HEK293 (cell line): ENCODE data around the gene RPS15.

ENCODE experiments used
- BCL11A ChIP-seq: fragments of 450-650 bp; formaldehyde crosslinking; IDR thresholded peaks from 2 replicates; pipeline ENCODE4 v1.5.1; 2016; ENCODE audit warnings: low read depth, missing biosample characterization, missing genetic modification characterization
- GLI2 ChIP-seq: fragments of 450-650 bp; formaldehyde crosslinking; IDR thresholded peaks from 2 replicates; pipeline ENCODE4; 2017; ENCODE audit warnings: missing biosample characterization, missing genetic modification characterization, low read depth, borderline replicate concordance
- KLF1 ChIP-seq: fragments of 450-650 bp; formaldehyde crosslinking; IDR thresholded peaks from 2 replicates; pipeline ENCODE4 v1.5.1; 2016; ENCODE audit warnings: missing biosample characterization, missing genetic modification characterization
- PBX3 ChIP-seq: sonication (generic); formaldehyde crosslinking; IDR thresholded peaks from 2 replicates; pipeline ENCODE4 v1.8.1; 2022; ENCODE audit warnings: mild to moderate bottlenecking, moderate library complexity, missing genetic modification reagents
- PRDM4 ChIP-seq: fragments of 450-650 bp; formaldehyde crosslinking; IDR thresholded peaks from 2 replicates; pipeline ENCODE4 v1.5.1; 2017; ENCODE audit warnings: missing biosample characterization, missing genetic modification characterization
- REPIN1 ChIP-seq: fragments of 450-650 bp; formaldehyde crosslinking; IDR thresholded peaks from 2 replicates; pipeline ENCODE4 v1.5.1; 2017; ENCODE audit warnings: missing biosample characterization, missing genetic modification characterization, low read depth
- ZBTB17 ChIP-seq: fragments of 450-650 bp; formaldehyde crosslinking; IDR thresholded peaks from 2 replicates; pipeline ENCODE4 v1.5.1; 2016; ENCODE audit warnings: missing biosample characterization, missing genetic modification characterization
- ZBTB48 ChIP-seq: fragments of 450-650 bp; formaldehyde crosslinking; IDR thresholded peaks from 2 replicates; pipeline ENCODE4 v1.5.1; 2016; ENCODE audit warnings: missing biosample characterization, missing genetic modification characterization
- ZFP69B ChIP-seq: fragments of 450-650 bp; formaldehyde crosslinking; IDR thresholded peaks from 2 replicates; pipeline ENCODE4 v1.5.1; 2016; ENCODE audit warnings: missing biosample characterization, missing genetic modification characterization
- ZNF146 ChIP-seq: fragments of 450-650 bp; formaldehyde crosslinking; IDR thresholded peaks from 2 replicates; pipeline ENCODE4 v1.5.1; 2016; ENCODE audit warnings: missing biosample characterization, missing genetic modification characterization
- ZNF248 ChIP-seq: fragments of 450-650 bp; formaldehyde crosslinking; IDR thresholded peaks from 2 replicates; pipeline ENCODE4 v1.5.1; 2017; ENCODE audit warnings: missing biosample characterization, missing genetic modification characterization
- ZNF366 ChIP-seq: fragments of 450-650 bp; formaldehyde crosslinking; conservative IDR thresholded peaks from 2 replicates; pipeline ENCODE4 v1.5.1; 2016; ENCODE audit warnings: missing biosample characterization, missing genetic modification characterization
- ZNF549 ChIP-seq: fragments of 450-650 bp; IDR thresholded peaks from 2 replicates; pipeline ENCODE4 v1.5.1; 2018; ENCODE audit warnings: missing biosample characterization, missing genetic modification characterization, mild to moderate bottlenecking, inconsistent platforms, moderate library complexity
- ZNF621 ChIP-seq: fragments of 450-650 bp; formaldehyde crosslinking; IDR thresholded peaks from 2 replicates; pipeline ENCODE4 v1.5.1; 2017; ENCODE audit warnings: missing biosample characterization, missing genetic modification characterization
- ZNF692 ChIP-seq: fragments of 450-650 bp; formaldehyde crosslinking; IDR thresholded peaks from 2 replicates; pipeline ENCODE4 v1.5.1; 2016; ENCODE audit warnings: missing biosample characterization, missing genetic modification characterization
- ZNF792 ChIP-seq: fragments of 450-650 bp; formaldehyde crosslinking; IDR thresholded peaks from 2 replicates; pipeline ENCODE4 v1.5.1; 2016; ENCODE audit warnings: missing biosample characterization, missing genetic modification characterization
- TF ChIP-seq, protein P1 (sequence below): fragments of 450-650 bp; formaldehyde crosslinking; IDR thresholded peaks from 2 replicates; pipeline ENCODE4 v1.5.1; 2016; ENCODE audit warnings: missing biosample characterization, missing genetic modification characterization
- TF ChIP-seq, protein P2 (sequence below): fragments of 450-650 bp; formaldehyde crosslinking; IDR thresholded peaks from 2 replicates; pipeline ENCODE4 v1.5.1; 2016; ENCODE audit warnings: missing biosample characterization, missing genetic modification characterization, borderline replicate concordance
- TF ChIP-seq, protein P3 (sequence below): fragments of 450-650 bp; formaldehyde crosslinking; IDR thresholded peaks from 2 replicates; pipeline ENCODE4 v1.5.1; 2017; ENCODE audit warnings: missing biosample characterization, missing genetic modification characterization
- TF ChIP-seq, protein P4 (sequence below): fragments of 450-650 bp; formaldehyde crosslinking; IDR thresholded peaks from 2 replicates; pipeline ENCODE4 v1.5.1; 2016; ENCODE audit warnings: missing biosample characterization, missing genetic modification characterization
- TF ChIP-seq, protein P5 (sequence below): fragments of 450-650 bp; formaldehyde crosslinking; IDR thresholded peaks from 2 replicates; pipeline ENCODE4 v1.5.1; 2016; ENCODE audit warnings: missing biosample characterization, missing genetic modification characterization

RPS15 gene

GRCh38 chr19:1438035-1438932 is at the start of gene RPS15 (continued):
- TF ChIP-seq ZNF549 (tag by site-specific recombination), result no peak
- TF ChIP-seq, protein P1, sequence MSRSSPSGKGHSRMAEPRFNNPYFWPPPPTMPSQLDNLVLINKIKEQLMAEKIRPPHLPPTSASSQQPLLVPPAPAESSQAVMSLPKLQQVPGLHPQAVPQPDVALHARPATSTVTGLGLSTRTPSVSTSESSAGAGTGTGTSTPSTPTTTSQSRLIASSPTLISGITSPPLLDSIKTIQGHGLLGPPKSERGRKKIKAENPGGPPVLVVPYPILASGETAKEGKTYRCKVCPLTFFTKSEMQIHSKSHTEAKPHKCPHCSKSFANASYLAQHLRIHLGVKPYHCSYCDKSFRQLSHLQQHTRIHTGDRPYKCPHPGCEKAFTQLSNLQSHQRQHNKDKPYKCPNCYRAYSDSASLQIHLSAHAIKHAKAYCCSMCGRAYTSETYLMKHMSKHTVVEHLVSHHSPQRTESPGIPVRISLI (tag by site-specific recombination), result no peak
- TF ChIP-seq, protein P2, sequence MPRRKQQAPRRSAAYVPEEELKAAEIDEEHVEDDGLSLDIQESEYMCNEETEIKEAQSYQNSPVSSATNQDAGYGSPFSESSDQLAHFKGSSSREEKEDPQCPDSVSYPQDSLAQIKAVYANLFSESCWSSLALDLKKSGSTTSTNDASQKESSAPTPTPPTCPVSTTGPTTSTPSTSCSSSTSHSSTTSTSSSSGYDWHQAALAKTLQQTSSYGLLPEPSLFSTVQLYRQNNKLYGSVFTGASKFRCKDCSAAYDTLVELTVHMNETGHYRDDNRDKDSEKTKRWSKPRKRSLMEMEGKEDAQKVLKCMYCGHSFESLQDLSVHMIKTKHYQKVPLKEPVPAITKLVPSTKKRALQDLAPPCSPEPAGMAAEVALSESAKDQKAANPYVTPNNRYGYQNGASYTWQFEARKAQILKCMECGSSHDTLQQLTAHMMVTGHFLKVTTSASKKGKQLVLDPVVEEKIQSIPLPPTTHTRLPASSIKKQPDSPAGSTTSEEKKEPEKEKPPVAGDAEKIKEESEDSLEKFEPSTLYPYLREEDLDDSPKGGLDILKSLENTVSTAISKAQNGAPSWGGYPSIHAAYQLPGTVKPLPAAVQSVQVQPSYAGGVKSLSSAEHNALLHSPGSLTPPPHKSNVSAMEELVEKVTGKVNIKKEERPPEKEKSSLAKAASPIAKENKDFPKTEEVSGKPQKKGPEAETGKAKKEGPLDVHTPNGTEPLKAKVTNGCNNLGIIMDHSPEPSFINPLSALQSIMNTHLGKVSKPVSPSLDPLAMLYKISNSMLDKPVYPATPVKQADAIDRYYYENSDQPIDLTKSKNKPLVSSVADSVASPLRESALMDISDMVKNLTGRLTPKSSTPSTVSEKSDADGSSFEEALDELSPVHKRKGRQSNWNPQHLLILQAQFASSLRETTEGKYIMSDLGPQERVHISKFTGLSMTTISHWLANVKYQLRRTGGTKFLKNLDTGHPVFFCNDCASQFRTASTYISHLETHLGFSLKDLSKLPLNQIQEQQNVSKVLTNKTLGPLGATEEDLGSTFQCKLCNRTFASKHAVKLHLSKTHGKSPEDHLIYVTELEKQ (tag by site-specific recombination), result peak; percentile 56; the same call in 1 of the 2 replicates
- TF ChIP-seq BCL11A (tag by site-specific recombination), result no peak
- TF ChIP-seq, protein P3, sequence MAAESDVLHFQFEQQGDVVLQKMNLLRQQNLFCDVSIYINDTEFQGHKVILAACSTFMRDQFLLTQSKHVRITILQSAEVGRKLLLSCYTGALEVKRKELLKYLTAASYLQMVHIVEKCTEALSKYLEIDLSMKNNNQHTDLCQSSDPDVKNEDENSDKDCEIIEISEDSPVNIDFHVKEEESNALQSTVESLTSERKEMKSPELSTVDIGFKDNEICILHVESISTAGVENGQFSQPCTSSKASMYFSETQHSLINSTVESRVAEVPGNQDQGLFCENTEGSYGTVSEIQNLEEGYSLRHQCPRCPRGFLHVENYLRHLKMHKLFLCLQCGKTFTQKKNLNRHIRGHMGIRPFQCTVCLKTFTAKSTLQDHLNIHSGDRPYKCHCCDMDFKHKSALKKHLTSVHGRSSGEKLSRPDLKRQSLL (tag by site-specific recombination), result peak; percentile 25; the same call in 1 of the 2 replicates
- TF ChIP-seq PBX3, result peak; percentile 80; the same call in 1 of the 2 replicates
- peak; percentile 78 for TF ChIP-seq ZNF692 (tag by site-specific recombination)
- TF ChIP-seq ZNF146 (tag by site-specific recombination), result peak; percentile 74
- TF ChIP-seq ZNF248 (tag by site-specific recombination), result no peak
- peak; percentile 81; the same call in 1 of the 2 replicates for TF ChIP-seq ZFP69B (tag by site-specific recombination)
- TF ChIP-seq ZNF621 (tag by site-specific recombination), result no peak
- no peak for TF ChIP-seq ZNF366 (tag by site-specific recombination)
- peak; percentile 62; the same call in 1 of the 2 replicates for TF ChIP-seq KLF1 (tag by site-specific recombination)
- TF ChIP-seq, protein P4, sequence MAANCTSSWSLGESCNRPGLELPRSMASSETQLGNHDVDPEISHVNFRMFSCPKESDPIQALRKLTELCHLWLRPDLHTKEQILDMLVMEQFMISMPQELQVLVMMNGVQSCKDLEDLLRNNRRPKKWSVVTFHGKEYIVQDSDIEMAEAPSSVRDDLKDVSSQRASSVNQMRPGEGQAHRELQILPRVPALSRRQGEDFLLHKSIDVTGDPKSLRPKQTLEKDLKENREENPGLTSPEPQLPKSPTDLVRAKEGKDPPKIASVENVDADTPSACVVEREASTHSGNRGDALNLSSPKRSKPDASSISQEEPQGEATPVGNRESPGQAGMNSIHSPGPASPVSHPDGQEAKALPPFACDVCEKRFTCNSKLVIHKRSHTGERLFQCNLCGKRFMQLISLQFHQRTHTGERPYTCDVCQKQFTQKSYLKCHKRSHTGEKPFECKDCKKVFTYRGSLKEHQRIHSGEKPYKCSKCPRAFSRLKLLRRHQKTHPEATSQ (tag by site-specific recombination), result peak; percentile 82
- TF ChIP-seq, protein P5, sequence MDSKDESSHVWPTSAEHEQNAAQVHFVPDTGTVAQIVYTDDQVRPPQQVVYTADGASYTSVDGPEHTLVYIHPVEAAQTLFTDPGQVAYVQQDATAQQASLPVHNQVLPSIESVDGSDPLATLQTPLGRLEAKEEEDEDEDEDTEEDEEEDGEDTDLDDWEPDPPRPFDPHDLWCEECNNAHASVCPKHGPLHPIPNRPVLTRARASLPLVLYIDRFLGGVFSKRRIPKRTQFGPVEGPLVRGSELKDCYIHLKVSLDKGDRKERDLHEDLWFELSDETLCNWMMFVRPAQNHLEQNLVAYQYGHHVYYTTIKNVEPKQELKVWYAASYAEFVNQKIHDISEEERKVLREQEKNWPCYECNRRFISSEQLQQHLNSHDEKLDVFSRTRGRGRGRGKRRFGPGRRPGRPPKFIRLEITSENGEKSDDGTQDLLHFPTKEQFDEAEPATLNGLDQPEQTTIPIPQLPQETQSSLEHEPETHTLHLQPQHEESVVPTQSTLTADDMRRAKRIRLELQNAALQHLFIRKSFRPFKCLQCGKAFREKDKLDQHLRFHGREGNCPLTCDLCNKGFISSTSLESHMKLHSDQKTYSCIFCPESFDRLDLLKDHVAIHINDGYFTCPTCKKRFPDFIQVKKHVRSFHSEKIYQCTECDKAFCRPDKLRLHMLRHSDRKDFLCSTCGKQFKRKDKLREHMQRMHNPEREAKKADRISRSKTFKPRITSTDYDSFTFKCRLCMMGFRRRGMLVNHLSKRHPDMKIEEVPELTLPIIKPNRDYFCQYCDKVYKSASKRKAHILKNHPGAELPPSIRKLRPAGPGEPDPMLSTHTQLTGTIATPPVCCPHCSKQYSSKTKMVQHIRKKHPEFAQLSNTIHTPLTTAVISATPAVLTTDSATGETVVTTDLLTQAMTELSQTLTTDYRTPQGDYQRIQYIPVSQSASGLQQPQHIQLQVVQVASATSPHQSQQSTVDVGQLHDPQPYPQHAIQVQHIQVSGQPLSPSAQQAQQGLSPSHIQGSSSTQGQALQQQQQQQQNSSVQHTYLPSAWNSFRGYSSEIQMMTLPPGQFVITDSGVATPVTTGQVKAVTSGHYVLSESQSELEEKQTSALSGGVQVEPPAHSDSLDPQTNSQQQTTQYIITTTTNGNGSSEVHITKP (tag by site-specific recombination), result peak; percentile 66
- peak; percentile 57 for TF ChIP-seq PRDM4 (tag by site-specific recombination)
- peak; percentile 54; the same call in 1 of the 2 replicates for TF ChIP-seq ZBTB48 (tag by site-specific recombination)
- TF ChIP-seq GLI2 (tag by site-specific recombination), result no peak
- TF ChIP-seq ZNF792 (tag by site-specific recombination), result peak; percentile 95
- peak; percentile 95 for TF ChIP-seq ZBTB17 (tag by site-specific recombination)
- peak; percentile 67; the same call in 1 of the 2 replicates for TF ChIP-seq REPIN1 (tag by site-specific recombination)
